Peyer's patch (tissue), 4 donors: ENCODE results near the gene FANK1.

Experiments used
- POLR2A ChIP-seq, 2 donors: fragments of 450-650 bp; IDR thresholded peaks; one replicate each; pipeline ENCODE4 v1.5.1; 2017; ENCODE audit warnings: antibody characterized with exemption in 2 of 2, mild to moderate bottlenecking in 2 of 2, moderate library complexity in 2 of 2
- TF ChIP-seq, protein P1 (sequence below), 6 experiments: fragments of 450-650 bp in 4 of 6; fragments of 200-600 bp in 2 of 6; sonication (generic) in 1 of 6; IDR thresholded peaks; one replicate each; pipeline ENCODE4 v1.5.1; 2017 to 2019; ENCODE audit warnings: antibody characterized with exemption in 6 of 6, mild to moderate bottlenecking in 3 of 6, moderate library complexity in 1 of 6

DNA sequence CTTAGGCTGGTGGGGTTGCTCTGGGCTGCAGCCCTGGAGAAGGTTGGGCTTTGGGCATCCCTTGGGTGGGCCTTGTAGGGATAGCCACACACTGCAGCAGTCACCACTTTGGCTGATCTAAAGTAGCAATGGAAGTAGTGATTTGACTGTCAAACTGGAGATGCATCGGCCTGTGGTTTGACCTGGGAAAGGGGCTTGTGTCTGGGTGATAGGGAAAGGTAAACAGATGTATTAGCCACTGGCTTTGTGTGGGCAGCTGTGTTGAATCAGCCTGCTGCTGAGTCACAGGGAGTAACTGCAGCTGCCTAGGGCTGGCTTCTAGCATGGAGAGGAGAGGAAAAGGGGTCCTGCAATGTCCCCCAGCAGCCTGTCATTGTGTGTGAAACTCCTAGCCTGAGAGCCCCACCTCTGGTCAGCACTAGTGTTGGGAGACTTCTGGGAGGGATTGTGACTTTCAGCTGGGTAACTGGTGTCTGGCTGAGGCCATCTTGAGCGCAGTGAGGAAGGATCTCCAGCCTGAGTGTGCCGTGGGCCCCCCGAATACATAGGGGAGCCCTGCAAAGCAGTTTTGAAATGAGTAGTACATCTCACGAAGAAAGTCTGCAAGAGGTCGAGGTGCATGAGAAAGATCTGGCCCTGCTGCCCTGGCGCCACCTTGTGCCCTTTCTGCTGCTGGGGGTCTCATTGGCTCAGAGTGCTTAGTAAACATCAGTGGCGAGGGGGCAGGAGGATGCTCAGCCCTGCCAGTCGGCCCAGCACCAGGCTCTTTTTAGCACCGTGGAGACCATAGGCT, 117.3 kb downstream of the FANK1 start:
- TF ChIP-seq POLR2A (IDR thresholded peaks at IDR 0.05), result no peak
- TF ChIP-seq, protein P1, sequence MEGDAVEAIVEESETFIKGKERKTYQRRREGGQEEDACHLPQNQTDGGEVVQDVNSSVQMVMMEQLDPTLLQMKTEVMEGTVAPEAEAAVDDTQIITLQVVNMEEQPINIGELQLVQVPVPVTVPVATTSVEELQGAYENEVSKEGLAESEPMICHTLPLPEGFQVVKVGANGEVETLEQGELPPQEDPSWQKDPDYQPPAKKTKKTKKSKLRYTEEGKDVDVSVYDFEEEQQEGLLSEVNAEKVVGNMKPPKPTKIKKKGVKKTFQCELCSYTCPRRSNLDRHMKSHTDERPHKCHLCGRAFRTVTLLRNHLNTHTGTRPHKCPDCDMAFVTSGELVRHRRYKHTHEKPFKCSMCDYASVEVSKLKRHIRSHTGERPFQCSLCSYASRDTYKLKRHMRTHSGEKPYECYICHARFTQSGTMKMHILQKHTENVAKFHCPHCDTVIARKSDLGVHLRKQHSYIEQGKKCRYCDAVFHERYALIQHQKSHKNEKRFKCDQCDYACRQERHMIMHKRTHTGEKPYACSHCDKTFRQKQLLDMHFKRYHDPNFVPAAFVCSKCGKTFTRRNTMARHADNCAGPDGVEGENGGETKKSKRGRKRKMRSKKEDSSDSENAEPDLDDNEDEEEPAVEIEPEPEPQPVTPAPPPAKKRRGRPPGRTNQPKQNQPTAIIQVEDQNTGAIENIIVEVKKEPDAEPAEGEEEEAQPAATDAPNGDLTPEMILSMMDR (IDR thresholded peaks at IDR 0.05), result no peak
